HAP-1 (cell line): Measurements from ENCODE around the gene PEPD.

Experiments used
- DNase-seq, 2 experiments: peaks; one replicate each; pipeline ENCODE4 v3.0.0-alpha.2; 2016 to 2020; ENCODE audit warnings: low spot score in 2 of 2
- H3K27me3 ChIP-seq: fragments of 250-450 bp; sonication (Bioruptor Pico); 2 replicates; pipeline ENCODE4 v1.5.1; 2020; ENCODE audit warnings: low read depth, mild to moderate bottlenecking, moderate library complexity
- H3K36me3 ChIP-seq: fragments of 250-450 bp; sonication (Bioruptor Pico); replicated peaks from 2 replicates; pipeline ENCODE4 v1.5.1; 2020; ENCODE audit warnings: mild to moderate bottlenecking
- H3K4me1 ChIP-seq: fragments of 250-450 bp; sonication (Bioruptor Pico); 2 replicates; pipeline ENCODE4 v1.5.1; 2020; ENCODE audit warnings: mild to moderate bottlenecking
- H3K4me3 ChIP-seq: fragments of 250-450 bp; sonication (Bioruptor Pico); 2 replicates; pipeline ENCODE4 v1.5.1; 2020; ENCODE audit warnings: mild to moderate bottlenecking, moderate library complexity
- H3K9me3 ChIP-seq: fragments of 250-450 bp; sonication (Bioruptor Pico); 2 replicates; pipeline ENCODE4 v1.5.1; 2020; ENCODE audit warnings: mild to moderate bottlenecking, moderate library complexity
- in situ Hi-C: fragments of 300-500 bp; cut with MboI; formaldehyde crosslinking; loops from 3 replicates; pipeline ENCODE4 v1.14.3; 2020; ENCODE audit warnings: low sequenced_read_pairs, inconsistent platforms, mixed read lengths

PEPD gene

GRCh38 chr19:33400856-33401682 lies 120.5 kb downstream of the PEPD start:
- no peaks in the 10 kb centered on the region for H3K4me1 ChIP-seq
- in situ Hi-C loops: no loop called here
- H3K4me3 ChIP-seq: no peak overlapping the region
- DNase-seq: no peak
- no peaks in the 10 kb centered on the region for H3K36me3 ChIP-seq
- no peaks in the 10 kb centered on the region for H3K27me3 ChIP-seq
- H3K9me3 ChIP-seq: no peaks in the 10 kb centered on the region

DNA sequence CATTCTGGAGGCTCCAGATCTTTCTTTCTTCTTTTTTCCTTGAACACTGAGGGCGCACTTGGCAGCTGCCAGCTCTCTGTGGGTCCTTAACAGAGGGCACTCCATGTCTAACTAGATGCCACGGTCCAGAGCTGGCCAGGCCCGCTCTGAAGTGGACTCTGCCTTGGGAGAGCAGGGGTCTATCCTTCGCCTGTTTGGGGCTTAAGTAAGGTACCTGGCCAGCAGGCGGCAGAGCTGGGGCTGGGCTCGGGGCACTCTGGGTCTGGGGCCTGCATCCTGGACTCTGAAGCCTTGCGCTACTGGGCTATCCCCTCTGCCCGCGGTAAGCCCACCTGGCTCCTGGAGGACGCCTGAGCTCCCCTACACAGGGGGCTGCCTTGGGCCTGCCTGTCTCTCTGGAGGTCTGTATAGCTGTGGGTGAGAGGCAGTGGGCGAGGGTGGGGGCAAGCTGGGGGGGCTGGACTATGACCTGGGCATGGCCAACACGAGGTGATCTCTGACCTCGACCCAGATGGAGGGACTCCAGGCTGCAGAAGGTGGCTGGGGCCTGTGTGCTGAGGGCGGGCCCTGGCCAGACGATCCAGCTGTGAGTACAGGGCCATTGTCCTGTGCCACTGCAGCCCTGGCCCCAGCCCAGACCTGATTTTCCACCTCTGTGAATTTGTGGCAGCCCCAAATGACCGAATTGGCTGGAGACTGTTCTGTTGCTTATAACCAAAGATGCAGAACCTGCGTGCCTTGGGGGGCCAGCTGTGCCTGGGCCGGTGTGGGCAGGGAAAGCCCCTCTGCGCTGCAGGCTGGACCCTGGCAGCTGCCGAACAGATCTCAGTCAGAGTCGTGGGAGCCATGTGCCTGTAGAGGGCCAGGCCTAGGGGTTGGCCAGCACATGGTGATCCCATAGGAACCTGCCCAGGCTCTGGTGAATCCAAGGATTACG lies 121.6 kb downstream of the PEPD start:
- DNase-seq: no peak
- H3K36me3 ChIP-seq: no peaks in the 10 kb centered on the region
- H3K27me3 ChIP-seq: no peaks in the 10 kb centered on the region
- in situ Hi-C loops: no loop called here
- H3K9me3 ChIP-seq: no peaks in the 10 kb centered on the region
- H3K4me3 ChIP-seq: no peak overlapping the region
- no peaks in the 10 kb centered on the region for H3K4me1 ChIP-seq

- DNase-seq: no peak
- no peaks in the 10 kb centered on the region for H3K27me3 ChIP-seq
- in situ Hi-C loops: no loop called here
- H3K36me3 ChIP-seq: no peaks in the 10 kb centered on the region
- no peaks in the 10 kb centered on the region for H3K4me1 ChIP-seq
- H3K4me3 ChIP-seq: no peak overlapping the region
- no peaks in the 10 kb centered on the region for H3K9me3 ChIP-seq
Observed at GRCh38 chr19:33399081-33399744, 122.4 kb downstream of the PEPD start.

DNA sequence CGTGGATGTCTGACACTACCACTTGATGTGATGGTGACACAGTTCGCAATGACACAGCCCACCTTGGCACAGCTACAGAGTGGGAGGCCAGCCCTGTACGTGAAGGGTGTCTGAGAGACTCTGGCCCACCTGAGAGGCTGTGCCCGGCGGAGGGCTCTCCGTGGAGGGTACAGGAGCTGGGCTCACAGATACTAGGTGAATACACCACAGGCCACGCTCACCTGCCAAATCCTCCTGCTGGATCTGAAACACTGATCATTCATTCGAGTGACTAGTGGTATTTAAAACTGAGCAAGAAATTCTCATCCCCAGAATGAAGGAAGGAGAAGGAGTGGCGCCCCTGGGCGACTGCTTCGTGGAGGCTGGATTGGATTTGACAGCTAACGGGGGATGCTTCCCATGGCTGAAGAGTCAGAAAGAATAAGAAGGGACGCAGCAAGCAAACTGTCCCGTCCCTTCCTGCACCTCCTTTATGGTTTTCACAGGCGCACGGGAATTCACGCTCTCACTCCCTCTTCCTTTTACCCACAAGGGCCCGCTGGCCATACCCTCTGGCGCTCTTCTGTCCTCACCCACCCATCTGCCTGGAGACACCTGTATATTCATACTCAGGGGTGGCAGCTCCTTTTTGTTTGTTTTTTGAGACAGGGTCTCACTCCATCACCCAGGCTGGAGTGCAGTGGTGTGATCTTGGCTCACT lies 123.1 kb downstream of the PEPD start:
- Histone ChIP-seq H3K9me3 (no peaks in the 10 kb centered on the region), H3K4me3 (no peak overlapping the region), H3K36me3 (no peaks in the 10 kb centered on the region), H3K4me1 (no peaks in the 10 kb centered on the region), H3K27me3 (no peaks in the 10 kb centered on the region)
- DNase-seq: no peak
- in situ Hi-C loops: no loop called here

DNA sequence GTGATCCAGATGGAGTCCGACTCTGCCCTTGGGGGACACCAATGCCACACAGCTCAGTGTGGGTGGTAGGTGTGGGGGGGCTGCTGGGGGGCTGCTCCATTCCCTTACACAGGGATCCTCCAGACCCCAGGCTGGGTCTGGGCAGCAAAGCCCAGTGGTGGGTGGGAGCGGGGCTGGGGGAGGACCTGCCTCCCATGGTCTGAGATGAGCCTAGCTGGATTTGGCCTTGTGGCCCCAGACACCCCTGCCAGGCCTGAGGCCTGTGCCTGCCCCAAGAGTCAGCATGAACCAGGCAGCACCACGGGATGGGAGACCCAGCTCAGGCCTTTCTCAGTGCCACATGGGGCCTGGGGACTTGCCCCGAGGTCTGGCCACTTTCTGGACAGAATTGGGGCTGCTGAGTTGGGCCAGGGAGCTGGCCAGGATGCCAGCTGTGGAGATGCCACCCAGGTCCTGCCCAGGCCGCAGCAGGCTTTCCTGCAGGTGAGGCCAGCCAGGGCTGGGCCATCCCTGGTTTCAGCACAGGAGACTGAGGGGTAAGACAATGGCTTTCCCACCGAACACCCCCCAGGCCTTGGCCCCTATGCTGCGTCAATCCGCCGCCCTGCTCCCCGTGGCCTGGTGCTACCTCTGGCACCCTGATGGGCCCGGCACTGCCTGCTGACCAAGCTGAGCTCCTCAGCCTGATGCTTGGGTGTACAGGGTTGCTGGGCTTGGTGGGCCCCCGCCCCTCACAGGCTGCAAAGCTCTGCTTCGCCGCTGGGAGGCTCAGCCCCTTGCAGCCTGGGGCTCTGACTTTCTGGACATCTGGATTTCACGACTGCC lies 123.8 kb downstream of the PEPD start:
- no peak overlapping the region for H3K4me3 ChIP-seq
- H3K36me3 ChIP-seq: no peaks in the 10 kb centered on the region
- H3K4me1 ChIP-seq: no peaks in the 10 kb centered on the region
- no peak for DNase-seq
- H3K27me3 ChIP-seq: no peaks in the 10 kb centered on the region
- in situ Hi-C loops: no loop called here
- H3K9me3 ChIP-seq: no peaks in the 10 kb centered on the region

DNA sequence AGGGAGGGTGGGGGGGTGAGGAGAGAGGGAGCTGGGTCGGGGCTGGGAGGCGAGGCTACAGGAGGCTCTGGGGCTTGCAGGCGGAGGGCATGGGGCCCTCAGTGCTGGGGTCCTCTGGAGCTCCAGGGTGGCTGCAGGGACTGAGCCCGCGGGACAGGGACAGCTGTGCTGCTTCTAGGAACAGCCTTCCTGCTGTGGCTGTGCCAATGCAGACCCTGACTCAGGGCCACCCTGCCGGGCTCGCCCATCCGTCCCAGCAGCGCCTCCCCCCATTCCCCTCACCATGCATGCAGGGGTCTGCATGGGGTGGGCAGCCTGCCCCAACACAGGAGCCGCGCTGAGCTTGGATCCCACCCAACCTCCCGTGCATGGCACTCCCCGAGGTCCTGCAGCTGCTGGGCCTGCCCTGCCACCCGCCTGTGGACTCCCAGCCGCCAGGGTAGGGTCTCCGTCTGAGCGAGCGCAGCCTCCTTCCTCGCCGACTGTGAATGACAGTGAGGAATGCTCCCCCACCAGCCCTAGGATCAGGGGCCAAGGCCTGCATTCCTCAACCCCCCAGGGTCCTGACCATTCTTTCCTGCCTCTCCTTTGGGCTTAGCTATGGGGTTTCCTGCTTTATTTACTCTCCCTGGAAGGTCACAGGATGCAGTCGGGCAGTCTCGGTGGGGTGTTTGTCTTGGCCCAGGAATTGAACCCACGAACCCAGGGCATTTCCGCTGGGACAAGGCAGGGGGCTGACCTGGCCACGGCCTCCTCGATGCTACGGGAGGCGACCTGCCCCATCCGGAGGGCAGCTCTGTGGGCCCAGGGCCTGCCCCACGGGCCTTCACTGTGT lies 124.7 kb downstream of the PEPD start:
- H3K4me1 ChIP-seq: no peaks in the 10 kb centered on the region
- in situ Hi-C loops: no loop called here
- DNase-seq: no peak
- no peaks in the 10 kb centered on the region for H3K9me3 ChIP-seq
- no peaks in the 10 kb centered on the region for H3K27me3 ChIP-seq
- H3K36me3 ChIP-seq: no peaks in the 10 kb centered on the region
- H3K4me3 ChIP-seq: no peak overlapping the region

GRCh38 chr19:33395561-33396550 lies 125.7 kb downstream of the PEPD start:
- in situ Hi-C loops: no loop called here
- H3K36me3 ChIP-seq: no peaks in the 10 kb centered on the region
- no peak for DNase-seq
- no peak overlapping the region for H3K4me3 ChIP-seq
- H3K27me3 ChIP-seq: no peaks in the 10 kb centered on the region
- peaks cover 2% of the 10 kb centered on the region for H3K4me1 ChIP-seq
- no peaks in the 10 kb centered on the region for H3K9me3 ChIP-seq

- Histone ChIP-seq H3K9me3 (no peaks in the 10 kb centered on the region), H3K36me3 (no peaks in the 10 kb centered on the region), H3K4me1 (peaks cover 8% of the 10 kb centered on the region), H3K27me3 (no peaks in the 10 kb centered on the region), H3K4me3 (no peak overlapping the region)
- DNase-seq: no peak
- in situ Hi-C loops: no loop called here
Observed at GRCh38 chr19:33394723-33395560, 126.6 kb downstream of the PEPD start.

DNA sequence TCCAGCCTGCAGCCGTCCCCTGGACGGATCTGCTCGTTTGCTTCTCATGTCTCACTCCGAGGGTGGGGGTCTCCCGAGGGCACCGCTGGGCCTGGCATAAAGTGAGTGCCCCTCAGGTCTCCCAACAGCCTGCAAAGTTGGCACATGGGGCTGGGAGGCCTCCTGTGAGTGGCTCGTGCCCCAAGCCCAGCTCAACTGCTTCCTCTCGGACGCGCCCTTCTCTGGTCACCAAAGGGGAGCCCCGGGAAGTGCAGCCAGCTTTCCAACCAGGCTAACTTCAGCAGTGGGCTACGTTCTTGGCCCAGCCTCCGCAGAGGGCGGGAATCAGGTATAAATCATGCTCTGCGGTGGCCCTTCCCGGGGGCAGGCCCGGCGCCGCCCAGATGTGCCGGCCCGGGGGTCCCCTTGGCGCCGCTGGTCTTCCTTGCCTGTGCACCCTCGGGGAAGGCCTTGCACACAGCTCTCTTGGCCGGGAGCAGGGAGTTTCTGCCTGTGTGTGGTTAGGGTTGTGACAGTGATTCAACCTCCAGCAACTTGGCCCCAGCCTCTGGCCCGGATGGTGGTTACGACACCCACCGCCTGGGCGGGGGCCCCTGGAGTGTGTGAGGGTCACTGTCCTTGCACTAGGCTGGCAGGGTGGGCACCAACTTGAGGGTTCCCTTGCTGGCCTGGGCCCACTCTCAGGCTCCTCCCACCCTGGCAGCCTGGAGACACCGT lies 127.4 kb downstream of the PEPD start:
- no peak for DNase-seq
- in situ Hi-C loops: no loop called here
- H3K9me3 ChIP-seq: no peaks in the 10 kb centered on the region
- no peak overlapping the region for H3K4me3 ChIP-seq
- H3K27me3 ChIP-seq: no peaks in the 10 kb centered on the region
- H3K36me3 ChIP-seq: no peaks in the 10 kb centered on the region
- peaks cover 15% of the 10 kb centered on the region for H3K4me1 ChIP-seq

- no peak overlapping the region for H3K4me3 ChIP-seq
- H3K36me3 ChIP-seq: no peaks in the 10 kb centered on the region
- no peaks in the 10 kb centered on the region for H3K27me3 ChIP-seq
- H3K4me1 ChIP-seq: peaks cover 15% of the 10 kb centered on the region
- H3K9me3 ChIP-seq: no peaks in the 10 kb centered on the region
- no peak for DNase-seq
- in situ Hi-C loops: no loop called here
Observed at GRCh38 chr19:33393286-33394005, 128.1 kb downstream of the PEPD start.
